Trophoblast cell (in vitro differentiated cells and primary cell): ENCODE measurements around the gene CUX1.
"Not testable (repeated sequence)": the region's sequence is repeated elsewhere in the genome, so short reads cannot be mapped to it uniquely, and the experiment has no call there.

ENCODE experiments used
- DNase-seq, 2 donors: peaks; one replicate each; pipeline ENCODE4 v3.0.0-alpha.2; 2016
- H2AFZ ChIP-seq: 2 replicates; pipeline ENCODE4 v1.6.1; 2013; ENCODE audit warnings: low read length, moderate library complexity, mild to moderate bottlenecking; ENCODE audit not compliant: insufficient read depth, poor library complexity
- H2AK5ac ChIP-seq: 2 replicates; pipeline ENCODE4 v1.6.1; 2013; ENCODE audit warnings: mild to moderate bottlenecking, low read length
- H2BK120ac ChIP-seq: 2 replicates; pipeline ENCODE4 v1.6.1; 2013; ENCODE audit warnings: low read length, mild to moderate bottlenecking, moderate library complexity; ENCODE audit not compliant: insufficient read depth, poor library complexity
- H2BK12ac ChIP-seq: 2 replicates; pipeline ENCODE4 v1.6.1; 2013; ENCODE audit warnings: mild to moderate bottlenecking, low read length, moderate library complexity
- H2BK5ac ChIP-seq: 2 replicates; pipeline ENCODE4 v1.6.1; 2013; ENCODE audit warnings: low read length, low read depth, moderate library complexity, mild to moderate bottlenecking; ENCODE audit not compliant: poor library complexity
- H3K14ac ChIP-seq: 2 replicates; pipeline ENCODE4 v1.6.1; 2013; ENCODE audit warnings: mild to moderate bottlenecking, low read length
- H3K18ac ChIP-seq: 2 replicates; pipeline ENCODE4 v1.6.1; 2013; ENCODE audit warnings: mild to moderate bottlenecking, low read length
- H3K23ac ChIP-seq: 2 replicates; pipeline ENCODE4 v1.6.1; 2013; ENCODE audit warnings: low read length
- H3K27ac ChIP-seq: 2 replicates; pipeline ENCODE4 v1.5.1; 2013; ENCODE audit warnings: low read depth, mild to moderate bottlenecking, inconsistent platforms, low read length, moderate library complexity
- H3K27me3 ChIP-seq: 2 replicates; pipeline ENCODE4 v1.6.1; 2013; ENCODE audit warnings: inconsistent platforms, mild to moderate bottlenecking, low read length, moderate library complexity; ENCODE audit not compliant: insufficient read depth
- H3K36me3 ChIP-seq, 2 experiments: 1 replicate in 1 of 2; 2 replicates in 1 of 2; pipeline ENCODE4 v1.6.1; 2013; ENCODE audit warnings: low read length in 2 of 2, mild to moderate bottlenecking in 2 of 2, moderate library complexity in 1 of 2; ENCODE audit not compliant: insufficient read depth in 2 of 2, control insufficient read depth in 1 of 2
- H3K4ac ChIP-seq: 2 replicates; pipeline ENCODE4 v1.6.1; 2013; ENCODE audit warnings: low read depth, mild to moderate bottlenecking, low read length, moderate library complexity
- H3K4me1 ChIP-seq, 2 experiments: 1 replicate in 1 of 2; 2 replicates in 1 of 2; pipeline ENCODE4 v1.6.1; 2013; ENCODE audit warnings: low read length in 2 of 2, mild to moderate bottlenecking in 2 of 2, moderate library complexity in 1 of 2; ENCODE audit not compliant: insufficient read depth in 2 of 2, control insufficient read depth in 1 of 2
- H3K4me2 ChIP-seq: 2 replicates; pipeline ENCODE4 v1.6.1; 2013; ENCODE audit warnings: inconsistent platforms, mild to moderate bottlenecking, low read length, moderate library complexity
- H3K4me3 ChIP-seq: 2 replicates; pipeline ENCODE4 v1.5.1; 2013; ENCODE audit warnings: mild to moderate bottlenecking, low read depth, low read length, inconsistent platforms
- H3K79me1 ChIP-seq: one replicate; pipeline ENCODE4 v1.6.1; 2013; ENCODE audit warnings: low read length
- H3K79me2 ChIP-seq: 2 replicates; pipeline ENCODE4 v1.6.1; 2013; ENCODE audit warnings: low read length, mild to moderate bottlenecking; ENCODE audit not compliant: control insufficient read depth, insufficient read depth, poor library complexity
- H3K9ac ChIP-seq: 2 replicates; pipeline ENCODE4 v1.6.1; 2013; ENCODE audit warnings: mild to moderate bottlenecking, low read length
- H3K9me3 ChIP-seq: 2 replicates; pipeline ENCODE4 v1.6.1; 2013; ENCODE audit warnings: low read depth, mild to moderate bottlenecking, control low read depth, inconsistent platforms, low read length; ENCODE audit not compliant: insufficient read depth
- H4K12ac ChIP-seq: 2 replicates; pipeline ENCODE4 v1.6.1; 2013; ENCODE audit warnings: low read depth, mild to moderate bottlenecking, low read length, moderate library complexity
- H4K8ac ChIP-seq: 2 replicates; pipeline ENCODE4 v1.6.1; 2013; ENCODE audit warnings: low read depth, mild to moderate bottlenecking, low read length, moderate library complexity
- H4K91ac ChIP-seq: one replicate; pipeline ENCODE4 v1.6.1; 2013; ENCODE audit warnings: low read depth, mild to moderate bottlenecking, low read length, moderate library complexity
- WGBS: extraction: QIAGEN DNeasy Blood & Tissue Kit; methylation state at CpG from one replicate; pipeline ENCODE4 v1.1.7; 2013; ENCODE audit warnings: missing lambda C conversion rate; ENCODE audit not compliant: insufficient read length, insufficient coverage; ENCODE audit errors: extremely low coverage; 5-methylcytosine and 5-hydroxymethylcytosine counted together

Gene CUX1

DNA sequence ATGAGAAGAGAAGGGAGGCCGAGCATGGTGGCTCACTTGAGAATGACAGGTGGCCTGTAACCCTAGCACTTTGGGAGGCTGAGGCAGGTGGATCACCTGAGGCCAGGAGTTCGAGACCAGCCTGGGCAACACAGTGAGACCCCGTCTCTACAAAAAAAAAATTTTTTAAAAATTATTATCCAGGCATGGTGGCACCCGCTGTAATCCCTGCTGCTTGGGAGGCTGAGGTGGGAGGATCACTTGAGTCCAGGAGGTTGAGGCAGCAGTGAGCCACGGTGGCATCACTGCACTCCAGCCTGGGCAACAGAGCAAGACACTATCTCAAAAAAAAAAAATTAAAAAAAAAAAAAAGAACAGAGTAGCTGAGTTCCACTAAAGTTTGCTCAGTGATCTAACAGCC lies 412.7 kb downstream of the CUX1 start:
- H3K9me3 ChIP-seq, H2BK5ac ChIP-seq, H3K14ac ChIP-seq, H3K9ac ChIP-seq, H3K27me3 ChIP-seq, H3K18ac ChIP-seq, H4K8ac ChIP-seq, H3K79me1 ChIP-seq, H2AFZ ChIP-seq, DNase-seq, H3K4ac ChIP-seq, H3K79me2 ChIP-seq, H3K4me1 ChIP-seq, H2AK5ac ChIP-seq, H3K4me2 ChIP-seq, H4K91ac ChIP-seq, H2BK120ac ChIP-seq, H3K23ac ChIP-seq, H2BK12ac ChIP-seq, H4K12ac ChIP-seq, H3K27ac ChIP-seq, H3K4me3 ChIP-seq: not testable (repeated sequence)
- WGBS = no CpG with 5 or more reads among the region's 5 CpGs
- peaks cover 32 to 36% of the 10 kb centered on the region in 2 experiments for H3K36me3 ChIP-seq

DNA sequence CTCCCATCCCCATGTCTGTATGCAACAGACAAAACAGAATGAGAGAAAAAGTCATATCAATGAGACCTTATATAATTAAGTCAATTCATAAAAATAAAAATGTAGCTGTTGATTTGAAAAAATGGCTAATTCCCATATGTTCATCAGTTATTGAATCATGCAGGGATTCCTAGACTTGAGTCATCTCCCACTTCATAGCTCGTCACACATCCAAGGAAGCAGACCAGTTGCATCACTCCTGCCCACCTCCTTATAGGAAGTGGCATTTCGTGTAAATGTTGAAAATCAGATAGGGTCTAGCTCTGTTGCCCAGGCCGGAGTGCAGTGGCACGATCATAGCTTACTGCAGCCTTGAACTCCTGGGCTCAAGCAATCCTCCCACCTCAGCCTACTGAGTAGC lies 413.2 kb downstream of the CUX1 start:
- Histone ChIP-seq H2AFZ (no peak overlapping the region), H3K9me3 (no peaks in the 10 kb centered on the region), H3K4me3 (no peak overlapping the region), H2AK5ac (no peak overlapping the region), H4K12ac (no peak overlapping the region), H2BK5ac (no peak overlapping the region), H4K8ac (no peak overlapping the region), H3K4me1 (no peaks in the 10 kb centered on the region), H3K14ac (no peak overlapping the region), H3K4ac (no peak overlapping the region), H3K23ac (no peak overlapping the region), H2BK120ac (no peak overlapping the region), H3K36me3 (peaks cover 35 to 38% of the 10 kb centered on the region in 2 experiments), H2BK12ac (no peak overlapping the region), H3K79me2 (no peaks in the 10 kb centered on the region), H3K79me1 (no peaks in the 10 kb centered on the region), H3K27ac (no peak overlapping the region), H3K4me2 (no peak overlapping the region), H4K91ac (no peak overlapping the region), H3K18ac (no peak overlapping the region), H3K9ac (no peak overlapping the region), H3K27me3 (no peaks in the 10 kb centered on the region)
- no CpG with 5 or more reads among the region's 4 CpGs for WGBS
- peak in 1 of 2 donors; percentile 27 for DNase-seq

GRCh38 chr7:102232611-102233286 lies 415.3 kb downstream of the CUX1 start:
- H3K14ac ChIP-seq = no peak overlapping the region

GRCh38 chr7:102234131-102234530 lies 416.7 kb downstream of the CUX1 start:
- H2BK5ac ChIP-seq = no peak overlapping the region
- H4K8ac ChIP-seq = no peak overlapping the region
- no peak overlapping the region for H2BK12ac ChIP-seq
- H4K91ac ChIP-seq = no peak overlapping the region
- no peak overlapping the region for H2BK120ac ChIP-seq
- no peak overlapping the region for H3K27ac ChIP-seq
- H3K79me1 ChIP-seq = no peaks in the 10 kb centered on the region
- H3K9ac ChIP-seq = no peak overlapping the region
- no CpG with 5 or more reads among the region's 12 CpGs for WGBS
- H3K4me1 ChIP-seq = no peaks in the 10 kb centered on the region
- H2AK5ac ChIP-seq = no peak overlapping the region
- no peak overlapping the region for H3K4me2 ChIP-seq
- no peak overlapping the region for H3K18ac ChIP-seq
- peaks cover 19 to 30% of the 10 kb centered on the region in 2 experiments for H3K36me3 ChIP-seq
- H3K14ac ChIP-seq = no peak overlapping the region
- H3K9me3 ChIP-seq = no peaks in the 10 kb centered on the region
- DNase-seq = no peak
- no peaks in the 10 kb centered on the region for H3K27me3 ChIP-seq
- H4K12ac ChIP-seq = no peak overlapping the region
- no peak overlapping the region for H3K23ac ChIP-seq
- no peaks in the 10 kb centered on the region for H3K79me2 ChIP-seq
- no peak overlapping the region for H2AFZ ChIP-seq
- H3K4me3 ChIP-seq = no peak overlapping the region
- H3K4ac ChIP-seq = no peak overlapping the region

More at GRCh38 chr7:102232611-102233286, 415.3 kb downstream of the CUX1 start:
- Histone ChIP-seq H3K4ac (no peak overlapping the region), H3K23ac (no peak overlapping the region), H2AK5ac (no peak overlapping the region), H3K18ac (no peak overlapping the region), H3K79me1 (no peaks in the 10 kb centered on the region), H3K4me1 (no peaks in the 10 kb centered on the region), H3K27ac (no peak overlapping the region), H4K91ac (no peak overlapping the region), H3K4me3 (no peak overlapping the region), H2BK120ac (no peak overlapping the region), H2BK12ac (no peak overlapping the region), H3K4me2 (no peak overlapping the region), H4K8ac (no peak overlapping the region), H3K9ac (no peak overlapping the region), H3K79me2 (no peaks in the 10 kb centered on the region), H3K36me3 (peaks cover 29 to 38% of the 10 kb centered on the region in 2 experiments), H2AFZ (no peak overlapping the region), H3K27me3 (no peaks in the 10 kb centered on the region), H4K12ac (no peak overlapping the region), H2BK5ac (no peak overlapping the region), H3K9me3 (no peaks in the 10 kb centered on the region)
- no CpG with 5 or more reads among the region's 12 CpGs for WGBS
- peak; percentile 6 to 43 for DNase-seq
